G401.6 (cell line): Measurements from ENCODE around the gene STARD10.
"Not testable (repeated sequence)": the region's sequence is repeated elsewhere in the genome, so short reads cannot be mapped to it uniquely, and the experiment has no call there.

ENCODE experiments used
- FAIRE-seq: peaks from 2 replicates; lab custom pipeline; 2012; peaks lifted over from hg19 to GRCh38; lab: Jason Lieb, UNC

The STARD10 gene

GRCh38 chr11:72826191-72826941 lies 32.5 kb upstream of the STARD10 start:
- no peak for FAIRE-seq

- no peak for FAIRE-seq
These were observed 31.8 kb upstream of the STARD10 start for GRCh38 chr11:72825661-72826060.

- FAIRE-seq: no peak
These were observed 31.1 kb upstream of the STARD10 start for GRCh38 chr11:72824811-72825505.

- no peak for FAIRE-seq
These were observed 30.2 kb upstream of the STARD10 start for GRCh38 chr11:72824020-72824419.

GRCh38 chr11:72823105-72823804 lies 29.4 kb upstream of the STARD10 start:
- FAIRE-seq: no peak

- FAIRE-seq: no peak
These were observed 28.3 kb upstream of the STARD10 start for GRCh38 chr11:72821920-72822799.

- no peak for FAIRE-seq
These were observed 27.5 kb upstream of the STARD10 start for GRCh38 chr11:72821221-72821919.

- no peak for FAIRE-seq
These were observed 26.7 kb upstream of the STARD10 start for GRCh38 chr11:72820439-72821139.

- no peak for FAIRE-seq
These were observed 25.1 kb upstream of the STARD10 start for GRCh38 chr11:72818971-72819370.

GRCh38 chr11:72817966-72818365 lies 24.1 kb upstream of the STARD10 start:
- no peak for FAIRE-seq

GRCh38 chr11:72816404-72816990 lies 22.6 kb upstream of the STARD10 start:
- FAIRE-seq: no peak

GRCh38 chr11:72815110-72815618 lies 21.3 kb upstream of the STARD10 start:
- FAIRE-seq: no peak

GRCh38 chr11:72814286-72815109 lies 20.7 kb upstream of the STARD10 start, which contains the start of gene ATG16L2:
TSS of gene ATG16L2 (plus strand) at chr11:72814411. CDS start at chr11:72814446, 35 bp downstream.
- FAIRE-seq: no peak

GRCh38 chr11:72813740-72814285 lies 20.0 kb upstream of the STARD10 start:
- FAIRE-seq: no peak

GRCh38 chr11:72812967-72813739 lies 19.3 kb upstream of the STARD10 start:
- no peak for FAIRE-seq

- FAIRE-seq: no peak
These were observed 18.7 kb upstream of the STARD10 start for GRCh38 chr11:72812604-72812966.

GRCh38 chr11:72811686-72812085 lies 17.8 kb upstream of the STARD10 start:
- not testable (repeated sequence) for FAIRE-seq

GRCh38 chr11:72808331-72808798 lies 14.5 kb upstream of the STARD10 start:
- no peak for FAIRE-seq
